ENCODE data around the gene MFRP. TPM values are rescaled to one million over a fixed set of nuclear protein-coding genes. Genes with fewer than 3 reads are reported as not detected.

Gene MFRP
- total RNA-seq, 1 experiment from 2014 or later = not detected

DNA sequence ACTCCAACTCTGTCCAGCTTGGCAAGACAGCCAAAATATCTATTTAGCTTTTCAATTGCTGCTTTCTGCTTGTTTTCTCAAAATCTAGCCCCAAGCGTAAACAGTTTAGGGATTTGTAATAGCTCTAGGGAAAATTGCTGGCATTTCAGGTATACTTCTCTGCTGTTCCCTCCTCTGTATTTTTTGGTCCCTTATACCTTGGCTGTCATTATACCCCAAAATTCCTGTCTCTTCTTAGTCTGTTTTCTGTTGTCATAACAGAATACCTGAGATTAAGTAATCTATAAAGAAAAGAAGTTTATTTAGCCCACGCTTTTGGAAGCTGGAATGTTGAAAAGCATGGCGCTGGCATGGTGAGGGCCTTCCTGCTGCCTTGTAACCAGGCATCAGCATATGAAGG, 53.0 kb downstream of the MFRP start:
- no TSS peak for BruUV-seq (replicated peaks)
- Mint-ChIP-seq H3K36me3 (ENCODE audit: insufficient read depth, unreplicated experiment) (no peaks in the 10 kb centered on the region), H3K27ac (ENCODE audit: unreplicated experiment) (no peak overlapping the region), H3K9me3 (ENCODE audit: low read depth, unreplicated experiment) (no peaks in the 10 kb centered on the region), H3K4me1 (ENCODE audit: low read depth, unreplicated experiment) (no peaks in the 10 kb centered on the region), H3K4me3 (ENCODE audit: low read depth, unreplicated experiment) (no peak overlapping the region), H3K27me3 (ENCODE audit: unreplicated experiment) (no peaks in the 10 kb centered on the region)
- CTCF ChIA-PET = no interaction called here
- DNase-seq = no peak
- TF ChIP-seq, protein P1, sequence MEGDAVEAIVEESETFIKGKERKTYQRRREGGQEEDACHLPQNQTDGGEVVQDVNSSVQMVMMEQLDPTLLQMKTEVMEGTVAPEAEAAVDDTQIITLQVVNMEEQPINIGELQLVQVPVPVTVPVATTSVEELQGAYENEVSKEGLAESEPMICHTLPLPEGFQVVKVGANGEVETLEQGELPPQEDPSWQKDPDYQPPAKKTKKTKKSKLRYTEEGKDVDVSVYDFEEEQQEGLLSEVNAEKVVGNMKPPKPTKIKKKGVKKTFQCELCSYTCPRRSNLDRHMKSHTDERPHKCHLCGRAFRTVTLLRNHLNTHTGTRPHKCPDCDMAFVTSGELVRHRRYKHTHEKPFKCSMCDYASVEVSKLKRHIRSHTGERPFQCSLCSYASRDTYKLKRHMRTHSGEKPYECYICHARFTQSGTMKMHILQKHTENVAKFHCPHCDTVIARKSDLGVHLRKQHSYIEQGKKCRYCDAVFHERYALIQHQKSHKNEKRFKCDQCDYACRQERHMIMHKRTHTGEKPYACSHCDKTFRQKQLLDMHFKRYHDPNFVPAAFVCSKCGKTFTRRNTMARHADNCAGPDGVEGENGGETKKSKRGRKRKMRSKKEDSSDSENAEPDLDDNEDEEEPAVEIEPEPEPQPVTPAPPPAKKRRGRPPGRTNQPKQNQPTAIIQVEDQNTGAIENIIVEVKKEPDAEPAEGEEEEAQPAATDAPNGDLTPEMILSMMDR (IDR thresholded peaks at IDR 0.05; ENCODE audit: unreplicated experiment) = no peak
- intact Hi-C loops (cut with micrococcal nuclease; ENCODE audit: unreplicated experiment) = no loop called here

DNA sequence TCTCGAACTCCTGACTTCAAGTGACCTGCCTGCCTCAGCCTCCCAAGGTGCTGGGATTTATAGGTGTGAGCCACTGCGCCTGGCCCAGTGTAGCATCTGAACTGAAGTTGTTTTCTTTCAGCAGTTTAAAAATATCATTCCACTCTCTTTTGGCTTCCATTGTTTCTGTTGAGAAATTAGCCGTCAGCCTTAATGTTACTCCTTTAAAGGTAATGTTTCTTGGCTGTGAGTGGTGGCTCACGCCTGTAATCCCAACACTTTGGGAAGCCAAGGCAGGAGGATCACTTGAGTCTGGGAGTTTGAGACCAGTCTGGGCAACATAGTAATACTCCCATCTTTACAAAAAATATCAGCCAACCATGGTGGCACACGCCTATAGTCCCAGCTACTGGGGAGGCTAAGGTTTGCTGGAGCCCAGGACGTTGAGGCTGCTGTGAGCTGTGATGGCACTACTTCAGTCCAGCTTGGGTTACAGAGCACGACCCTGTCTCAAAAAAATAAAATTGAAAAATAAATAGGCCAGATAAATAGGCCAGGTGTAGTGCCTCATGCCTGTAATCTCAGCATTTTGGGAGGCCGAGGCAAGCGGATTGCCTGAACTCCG, 55.5 kb downstream of the MFRP start:
- no peak overlapping the region for H3K27ac Mint-ChIP-seq (ENCODE audit: unreplicated experiment)
- no peak overlapping the region for H3K4me3 Mint-ChIP-seq (ENCODE audit: low read depth, unreplicated experiment)
- BruUV-seq (replicated peaks) = no TSS peak
- intact Hi-C loops (cut with micrococcal nuclease; ENCODE audit: unreplicated experiment) = no loop called here
- no peaks in the 10 kb centered on the region for H3K36me3 Mint-ChIP-seq (ENCODE audit: insufficient read depth, unreplicated experiment)
- CTCF ChIA-PET = no interaction called here
- no peaks in the 10 kb centered on the region for H3K27me3 Mint-ChIP-seq (ENCODE audit: unreplicated experiment)
- H3K9me3 Mint-ChIP-seq (ENCODE audit: low read depth, unreplicated experiment) = no peaks in the 10 kb centered on the region
- no peaks in the 10 kb centered on the region for H3K4me1 Mint-ChIP-seq (ENCODE audit: low read depth, unreplicated experiment)
- no peak for DNase-seq
- TF ChIP-seq, protein P1 (IDR thresholded peaks at IDR 0.05; ENCODE audit: unreplicated experiment) = no peak

Small RNAs within 50 kb of the gene (microRNA-seq; reads per million reads assigned to microRNA genes)
- not detected for gene MIR6756

Other genes starting within 250 kb of the MFRP start
- gene DPAGT1, start 244.9 kb downstream of the MFRP start, total RNA-seq (2022) = 46.7 and 47.6 TPM in 2 replicates
- gene C2CD2L, start 239.4 kb downstream of the MFRP start, total RNA-seq (2022) = 7.8 and 9.5 TPM in 2 replicates
- 21.8 and 22.6 TPM in 2 replicates for gene HINFP, start 225.1 kb downstream of the MFRP start, total RNA-seq (2022)
- gene ABCG4, start 197.7 kb downstream of the MFRP start, total RNA-seq (2022) = not detected in 2 replicates
- gene NLRX1, start 178.0 kb downstream of the MFRP start, total RNA-seq (2022) = 5.5 and 6.7 TPM in 2 replicates
- gene NHERF4, start 161.2 kb downstream of the MFRP start, total RNA-seq (2022) = 0.15 TPM in 1 of 2 replicates, not detected in the other
- gene CBL, start 140.4 kb downstream of the MFRP start, total RNA-seq (2022) = 14.2 and 15.9 TPM in 2 replicates
- 11.1 and 25.1 TPM in 2 replicates for gene MCAM, start 29.6 kb downstream of the MFRP start, total RNA-seq (2022)
- 31.8 and 35.0 TPM in 2 replicates for gene RNF26, start 12.2 kb downstream of the MFRP start, total RNA-seq (2022)
- not detected in 2 replicates for gene C1QTNF5, start 5.8 kb downstream of the MFRP start, total RNA-seq (2022)
- gene USP2, start 35.0 kb upstream of the MFRP start, total RNA-seq (2022) = 1.1 TPM in 2 replicates
- gene THY1, start 76.5 kb upstream of the MFRP start, total RNA-seq (2022) = not detected in 2 replicates